KMS-11 (cell line): Measurements from ENCODE around the gene CRYBB1.

Experiments
- H2AFZ ChIP-seq: fragments of 200-600 bp; sonication (generic); 2 replicates; pipeline ENCODE4 v1.6.1; 2016; ENCODE audit warnings: antibody characterized with exemption, mixed run types, low read depth
- H3K27ac ChIP-seq: fragments of 200-600 bp; sonication (generic); 2 replicates; pipeline ENCODE4 v1.6.1; 2016; ENCODE audit warnings: mild to moderate bottlenecking, mixed run types
- H3K27me3 ChIP-seq: fragments of 200-600 bp; sonication (generic); 2 replicates; pipeline ENCODE4 v1.6.1; 2017; ENCODE audit warnings: mild to moderate bottlenecking, low read depth, mixed run types, moderate library complexity; ENCODE audit not compliant: insufficient read depth
- H3K36me3 ChIP-seq: fragments of 200-600 bp; sonication (generic); 2 replicates; pipeline ENCODE4 v1.6.1; 2017; ENCODE audit warnings: mild to moderate bottlenecking, mixed run types; ENCODE audit not compliant: insufficient read depth
- H3K4me1 ChIP-seq: fragments of 200-600 bp; sonication (generic); 2 replicates; pipeline ENCODE4 v1.6.1; 2016; ENCODE audit warnings: mild to moderate bottlenecking, low read depth, mixed run types; ENCODE audit not compliant: poor library complexity, severe bottlenecking
- H3K4me2 ChIP-seq: fragments of 200-600 bp; sonication (generic); 2 replicates; pipeline ENCODE4 v1.7.0; 2016; ENCODE audit warnings: mild to moderate bottlenecking, mixed run types
- H3K4me3 ChIP-seq: fragments of 200-600 bp; sonication (generic); IDR thresholded peaks from 2 replicates; pipeline ENCODE4 v1.6.1; 2017; ENCODE audit warnings: low read depth, low read length, mixed read lengths; ENCODE audit not compliant: insufficient read depth
- H3K79me2 ChIP-seq: fragments of 200-600 bp; sonication (generic); 2 replicates; pipeline ENCODE4 v1.6.1; 2016; ENCODE audit warnings: low read depth, mixed run types; ENCODE audit not compliant: insufficient read depth
- H3K9ac ChIP-seq: fragments of 200-600 bp; sonication (generic); 2 replicates; pipeline ENCODE4 v1.6.1; 2016; ENCODE audit warnings: mild to moderate bottlenecking, mixed run types
- H4K20me1 ChIP-seq: fragments of 200-600 bp; sonication (generic); 2 replicates; pipeline ENCODE4 v1.6.1; 2016; ENCODE audit warnings: mild to moderate bottlenecking, mixed run types; ENCODE audit not compliant: insufficient read depth
- TF ChIP-seq, protein P1 (sequence below): fragments of 200-600 bp; sonication (generic); conservative IDR thresholded peaks from 2 replicates; pipeline ENCODE4 v1.6.1; 2017; ENCODE audit warnings: low read depth, mild to moderate bottlenecking, antibody characterized with exemption, low read length, moderate library complexity, mixed read lengths

The CRYBB1 gene

DNA sequence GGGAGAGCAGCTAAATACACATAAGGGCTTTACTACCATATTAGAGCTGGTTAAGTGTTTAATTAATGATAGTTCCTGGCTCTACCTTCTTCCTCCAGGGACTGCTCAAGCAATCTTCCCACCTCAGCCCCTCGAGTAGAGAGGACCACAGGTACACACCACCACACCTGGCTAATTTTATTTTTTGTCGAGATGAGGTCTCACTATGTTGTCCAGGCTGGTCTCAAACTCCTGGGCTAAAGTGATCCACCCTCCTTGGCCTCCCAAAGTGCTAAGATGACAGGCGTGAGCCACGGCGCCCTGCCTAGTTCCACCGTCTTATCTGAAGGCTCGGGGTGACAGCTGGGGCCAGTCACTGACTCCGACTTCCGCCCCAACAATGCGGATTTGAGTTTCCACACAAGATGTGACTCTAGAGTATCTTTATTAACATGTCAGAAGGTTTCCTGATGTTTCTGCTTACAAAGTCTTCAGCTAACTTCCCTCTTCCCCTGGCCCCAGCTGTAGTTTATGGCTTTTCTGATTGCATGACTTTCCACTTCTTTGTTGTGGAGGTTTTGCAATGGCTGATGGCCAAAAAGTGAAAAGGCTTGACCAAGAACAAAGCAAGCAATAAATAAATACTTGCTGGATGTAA, 44.7 kb downstream of the CRYBB1 start:
- Histone ChIP-seq H3K79me2 (peaks cover 72% of the 10 kb centered on the region), H2AFZ (no peak overlapping the region), H3K4me2 (no peak overlapping the region), H4K20me1 (no peaks in the 10 kb centered on the region), H3K36me3 (no peaks in the 10 kb centered on the region), H3K4me1 (peaks cover 23% of the 10 kb centered on the region), H3K27me3 (no peaks in the 10 kb centered on the region), H3K27ac (no peak overlapping the region), H3K4me3 (no peak overlapping the region), H3K9ac (no peak overlapping the region)
- TF ChIP-seq, protein P1, sequence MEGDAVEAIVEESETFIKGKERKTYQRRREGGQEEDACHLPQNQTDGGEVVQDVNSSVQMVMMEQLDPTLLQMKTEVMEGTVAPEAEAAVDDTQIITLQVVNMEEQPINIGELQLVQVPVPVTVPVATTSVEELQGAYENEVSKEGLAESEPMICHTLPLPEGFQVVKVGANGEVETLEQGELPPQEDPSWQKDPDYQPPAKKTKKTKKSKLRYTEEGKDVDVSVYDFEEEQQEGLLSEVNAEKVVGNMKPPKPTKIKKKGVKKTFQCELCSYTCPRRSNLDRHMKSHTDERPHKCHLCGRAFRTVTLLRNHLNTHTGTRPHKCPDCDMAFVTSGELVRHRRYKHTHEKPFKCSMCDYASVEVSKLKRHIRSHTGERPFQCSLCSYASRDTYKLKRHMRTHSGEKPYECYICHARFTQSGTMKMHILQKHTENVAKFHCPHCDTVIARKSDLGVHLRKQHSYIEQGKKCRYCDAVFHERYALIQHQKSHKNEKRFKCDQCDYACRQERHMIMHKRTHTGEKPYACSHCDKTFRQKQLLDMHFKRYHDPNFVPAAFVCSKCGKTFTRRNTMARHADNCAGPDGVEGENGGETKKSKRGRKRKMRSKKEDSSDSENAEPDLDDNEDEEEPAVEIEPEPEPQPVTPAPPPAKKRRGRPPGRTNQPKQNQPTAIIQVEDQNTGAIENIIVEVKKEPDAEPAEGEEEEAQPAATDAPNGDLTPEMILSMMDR: no peak

DNA sequence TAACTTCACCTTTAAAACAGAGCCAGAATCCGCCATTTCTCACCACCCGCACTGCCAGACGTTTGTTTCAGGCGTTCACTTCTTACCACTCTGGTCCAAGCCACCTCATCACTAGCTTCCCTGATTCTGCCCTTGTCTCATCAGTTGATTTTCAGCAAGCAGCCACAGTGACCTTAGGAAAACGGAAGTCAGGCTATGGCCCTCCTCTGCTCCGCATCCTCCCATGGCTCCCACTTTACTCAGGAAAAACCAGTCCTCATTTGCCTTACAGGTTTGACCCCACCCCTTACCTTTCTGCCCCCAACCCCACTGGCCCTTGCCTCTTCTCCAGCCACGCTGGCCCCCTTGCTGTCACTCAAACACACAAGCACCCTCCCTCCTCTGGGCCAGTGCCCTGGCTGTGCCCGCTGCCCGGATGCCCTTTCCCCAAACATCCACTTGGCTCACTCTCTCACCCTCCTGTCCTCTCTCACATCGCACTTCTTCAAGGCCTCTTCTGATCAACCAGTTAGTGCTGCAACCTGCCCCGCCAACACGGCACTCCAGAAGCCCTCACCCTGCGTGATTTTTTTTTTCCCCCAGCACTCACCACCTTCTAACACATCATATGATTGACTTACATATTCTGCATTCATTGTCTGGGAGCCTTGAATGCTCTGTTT, 46.8 kb downstream of the CRYBB1 start:
- Histone ChIP-seq H3K27ac (no peak overlapping the region), H4K20me1 (no peaks in the 10 kb centered on the region; the same call in 1 of the 2 replicates), H3K4me3 (no peak overlapping the region), H3K9ac (no peak overlapping the region), H3K36me3 (0 out of 2 replicates have a peak, but pooled peaks cover 4% of the 10 kb centered on the region), H2AFZ (no peak overlapping the region), H3K79me2 (peaks cover 83% of the 10 kb centered on the region), H3K27me3 (no peaks in the 10 kb centered on the region), H3K4me2 (no peak overlapping the region), H3K4me1 (peaks cover 34% of the 10 kb centered on the region)
- TF ChIP-seq, protein P1: no peak

DNA sequence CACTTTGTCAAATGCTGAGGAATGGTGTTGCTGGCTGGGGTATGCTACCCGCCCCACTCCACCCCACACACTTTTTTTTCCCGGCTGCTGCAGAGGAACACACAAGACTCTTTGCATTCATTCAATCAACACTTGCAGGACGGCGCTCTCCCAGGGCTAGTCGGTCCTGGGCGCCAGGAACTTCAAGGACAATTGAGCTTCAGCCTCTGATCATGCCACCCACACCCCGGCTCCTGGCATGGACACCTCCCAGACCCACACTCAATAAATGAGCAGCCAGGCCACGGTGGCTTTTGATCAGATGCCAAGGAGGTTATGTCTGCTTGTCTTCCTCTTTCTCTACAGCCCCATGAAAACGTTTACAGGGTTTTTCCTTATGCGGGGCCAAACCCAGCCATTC, 47.7 kb downstream of the CRYBB1 start:
- no peak overlapping the region for H3K27ac ChIP-seq

DNA sequence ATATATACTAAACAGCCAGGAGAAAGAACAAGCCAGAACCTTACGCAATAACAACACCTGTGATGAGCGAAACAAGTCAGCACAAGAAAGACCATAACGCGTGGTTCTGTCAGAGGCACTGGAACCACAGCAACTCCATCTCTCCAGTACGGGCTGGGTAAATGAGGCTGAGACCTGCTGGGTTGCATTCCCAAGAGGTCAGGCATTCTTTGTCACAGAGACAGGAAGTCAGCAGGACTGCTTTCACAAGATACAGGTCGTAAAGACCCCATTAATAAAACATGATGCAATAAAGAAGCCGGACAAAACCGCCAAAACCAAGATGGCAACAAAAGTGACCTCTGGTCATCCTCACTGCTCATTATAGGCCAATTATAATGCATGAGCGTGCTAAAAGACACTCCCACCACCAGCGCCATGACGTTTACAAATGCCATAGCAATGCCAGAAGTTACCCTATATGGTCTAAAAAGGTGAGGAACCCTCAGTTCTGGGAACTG, 49.6 kb downstream of the CRYBB1 start:
- Histone ChIP-seq H3K27me3 (no peaks in the 10 kb centered on the region), H4K20me1 (no peaks in the 10 kb centered on the region; the same call in 1 of the 2 replicates), H3K4me1 (peaks cover 59% of the 10 kb centered on the region), H3K4me3 (no peak overlapping the region), H3K9ac (no peak overlapping the region), H3K79me2 (peaks cover 81% of the 10 kb centered on the region), H3K36me3 (0 out of 2 replicates have a peak, but pooled peaks cover 4% of the 10 kb centered on the region), H3K4me2 (no peak overlapping the region), H3K27ac (no peak overlapping the region), H2AFZ (no peak overlapping the region)
- TF ChIP-seq, protein P1: no peak

More for the DNA sequence above, 47.7 kb downstream of the CRYBB1 start:
- Histone ChIP-seq H2AFZ (no peak overlapping the region), H3K27me3 (no peaks in the 10 kb centered on the region), H3K4me3 (no peak overlapping the region), H3K4me2 (no peak overlapping the region), H4K20me1 (no peaks in the 10 kb centered on the region; the same call in 1 of the 2 replicates), H3K79me2 (peaks cover 82% of the 10 kb centered on the region), H3K9ac (no peak overlapping the region), H3K36me3 (0 out of 2 replicates have a peak, but pooled peaks cover 4% of the 10 kb centered on the region), H3K4me1 (peaks cover 43% of the 10 kb centered on the region)
- TF ChIP-seq, protein P1: no peak
